Caki2 (cell line): ENCODE measurements around the gene MAD1L1. TPM values are rescaled to one million over a fixed set of nuclear protein-coding genes. Genes with fewer than 3 reads are reported as not detected.
"Not testable (repeated sequence)": the region's sequence is repeated elsewhere in the genome, so short reads cannot be mapped to it uniquely, and the experiment has no call there.

Experiments
- DNase-seq: peaks from one replicate; pipeline ENCODE4 v3.0.0-alpha.2; 2015; ENCODE audit warnings: low read depth
- in situ Hi-C: cut with HindIII; loops from 2 replicates; pipeline ENCODE4 v1.10.0; 2016; ENCODE audit warnings: low sequenced_read_pairs, low pct_unique_long_range_greater_than_20kb, mixed read lengths
- total RNA-seq: library from RNA; depleted of rRNA; stranded (reverse); fragments of >200 nt; shearing (Covaris generic); gene quantifications from 2 replicates; pipeline ENCODE4 v1.2.3, GENCODE V29; 2014; ENCODE audit warnings: low replicate concordance

The MAD1L1 gene
- total RNA-seq, 1 experiment from 2014 or later: 123 TPM

DNA sequence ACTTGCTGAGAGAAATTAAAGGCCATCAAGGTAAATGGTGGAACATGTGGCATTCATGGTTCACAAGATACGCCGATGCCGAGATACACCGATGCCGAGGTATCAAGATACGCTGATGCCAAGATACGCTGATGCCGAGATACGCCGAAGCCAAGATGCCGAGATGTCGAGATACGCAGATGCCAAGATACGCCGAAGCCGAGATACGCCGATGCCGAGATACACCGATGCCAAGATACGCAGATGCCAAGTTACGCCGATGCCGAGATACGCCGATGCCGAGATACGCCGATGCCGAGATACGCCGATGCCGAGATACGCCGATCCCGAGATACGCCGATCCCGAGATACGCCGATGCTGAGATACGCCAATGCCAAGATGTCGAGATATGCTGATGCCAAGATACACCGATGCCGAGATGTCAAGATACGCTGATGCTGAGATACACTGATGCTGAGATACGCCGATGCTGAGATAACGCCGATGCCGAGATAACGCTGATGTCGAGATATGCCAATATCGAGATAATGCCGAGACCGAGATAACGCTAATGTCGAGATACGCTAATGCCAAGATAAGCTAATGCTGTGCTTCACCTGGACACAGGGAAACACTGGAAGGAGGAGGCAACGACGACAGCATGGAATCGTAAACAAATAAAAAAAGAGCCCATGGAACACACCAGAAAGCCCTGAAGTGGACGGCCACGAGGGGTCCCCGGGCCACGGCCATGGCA lies 172.6 kb downstream of the MAD1L1 start:
- no peak for DNase-seq
- in situ Hi-C loops: no loop called here

DNA sequence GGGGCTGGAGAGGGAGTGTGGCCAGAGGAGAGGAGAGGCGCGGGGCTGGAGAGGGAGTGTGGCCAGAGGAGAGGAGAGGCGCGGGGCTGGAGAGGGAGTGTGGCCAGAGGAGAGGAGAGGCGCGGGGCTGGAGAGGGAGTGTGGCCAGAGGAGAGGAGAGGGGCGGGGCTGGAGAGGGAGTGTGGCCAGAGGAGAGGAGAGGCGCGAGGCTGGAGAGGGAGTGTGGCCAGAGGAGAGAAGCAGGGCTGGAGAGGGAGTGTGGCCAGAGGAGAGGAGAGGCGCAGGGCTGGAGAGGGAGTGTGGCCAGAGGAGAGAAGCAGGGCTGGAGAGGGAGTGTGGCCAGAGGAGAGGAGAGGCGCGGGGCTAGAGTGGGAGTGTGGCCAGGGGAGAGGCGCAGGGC lies 174.5 kb downstream of the MAD1L1 start:
- DNase-seq: not testable (repeated sequence)

DNA sequence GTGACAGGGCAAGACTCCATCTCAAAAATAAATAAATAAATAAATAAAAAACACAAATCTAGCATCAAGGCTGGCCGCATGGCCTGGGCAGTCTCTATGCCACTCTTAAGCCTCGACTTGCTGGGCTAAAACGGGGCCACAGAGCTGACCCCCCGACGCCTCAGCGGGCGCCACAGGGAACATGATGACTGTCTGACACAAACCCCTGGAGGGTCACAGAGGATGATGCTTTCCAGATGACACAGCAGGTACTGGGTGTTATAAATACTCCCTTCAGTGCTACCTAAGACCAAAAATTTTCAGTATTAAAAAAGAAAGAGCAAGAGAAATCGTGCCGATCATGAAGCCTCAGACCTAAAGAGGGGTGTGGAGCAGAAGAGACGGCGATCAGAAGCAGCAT lies 176.8 kb downstream of the MAD1L1 start:
- no peak for DNase-seq
- in situ Hi-C loops: no loop called here

More for the DNA sequence above, 174.5 kb downstream of the MAD1L1 start:
- in situ Hi-C loops: not testable (repeated sequence)

DNA sequence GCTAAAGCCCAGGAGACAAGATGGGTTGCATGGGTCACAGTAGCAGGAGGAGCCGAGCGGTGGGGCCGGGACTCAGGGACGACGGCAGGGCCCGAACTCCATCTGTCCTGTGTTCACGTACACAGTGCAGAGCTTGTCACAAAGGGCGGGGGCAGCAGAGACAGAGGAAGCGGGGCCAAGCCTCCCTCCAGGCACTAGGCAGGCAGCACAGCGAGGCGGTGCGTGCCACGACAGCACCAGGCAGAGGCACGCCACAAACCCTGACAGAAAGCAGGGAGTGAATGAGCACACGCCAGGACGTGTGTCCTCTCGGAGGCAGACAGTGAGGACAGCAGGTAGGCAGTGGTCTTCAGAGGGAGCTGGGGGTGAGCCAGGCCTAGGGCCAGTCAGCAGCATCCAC lies 177.8 kb downstream of the MAD1L1 start:
- DNase-seq: no peak
- in situ Hi-C loops: no loop called here

DNA sequence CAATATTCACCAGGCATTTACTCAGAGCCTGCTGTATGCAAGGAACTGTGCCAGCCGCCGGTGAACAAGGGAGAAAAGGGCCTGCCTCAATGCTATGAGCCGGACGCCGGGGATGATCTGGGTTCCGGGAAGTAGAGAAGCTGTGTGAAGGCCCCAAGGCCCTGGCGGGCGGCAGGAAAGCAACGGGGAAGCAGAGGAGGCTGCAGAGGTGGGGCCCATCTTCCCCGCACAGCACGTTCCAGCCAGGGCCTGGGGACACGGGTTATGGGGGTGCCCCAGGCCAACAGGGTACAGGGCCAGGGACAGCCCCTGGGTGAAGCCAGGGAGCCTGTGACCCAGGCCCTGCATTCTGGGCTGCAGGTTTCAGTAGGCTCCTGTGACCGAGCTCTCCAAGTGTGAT lies 179.3 kb downstream of the MAD1L1 start:
- in situ Hi-C loops: no loop called here
- DNase-seq: no peak

DNA sequence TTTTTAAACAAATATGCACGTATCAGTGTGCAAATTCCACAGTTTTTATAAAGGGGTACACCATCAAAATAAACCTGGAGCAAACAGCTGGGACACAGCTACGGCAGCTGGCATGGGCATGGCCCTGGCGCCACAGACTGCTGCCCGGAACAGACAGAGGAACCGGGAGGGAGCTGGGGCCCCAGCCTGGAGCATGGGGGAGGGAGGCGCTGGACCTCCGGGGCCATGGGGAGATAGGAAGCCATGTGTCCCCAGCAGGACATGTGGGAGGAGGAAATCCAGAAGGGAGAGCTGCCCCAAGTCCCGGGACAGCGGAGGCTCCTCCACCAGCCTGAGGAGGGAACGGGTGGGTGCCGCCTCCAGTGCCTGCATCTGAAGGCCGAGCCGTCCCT lies 180.1 kb downstream of the MAD1L1 start:
- in situ Hi-C loops: no loop called here
- DNase-seq: no peak

DNA sequence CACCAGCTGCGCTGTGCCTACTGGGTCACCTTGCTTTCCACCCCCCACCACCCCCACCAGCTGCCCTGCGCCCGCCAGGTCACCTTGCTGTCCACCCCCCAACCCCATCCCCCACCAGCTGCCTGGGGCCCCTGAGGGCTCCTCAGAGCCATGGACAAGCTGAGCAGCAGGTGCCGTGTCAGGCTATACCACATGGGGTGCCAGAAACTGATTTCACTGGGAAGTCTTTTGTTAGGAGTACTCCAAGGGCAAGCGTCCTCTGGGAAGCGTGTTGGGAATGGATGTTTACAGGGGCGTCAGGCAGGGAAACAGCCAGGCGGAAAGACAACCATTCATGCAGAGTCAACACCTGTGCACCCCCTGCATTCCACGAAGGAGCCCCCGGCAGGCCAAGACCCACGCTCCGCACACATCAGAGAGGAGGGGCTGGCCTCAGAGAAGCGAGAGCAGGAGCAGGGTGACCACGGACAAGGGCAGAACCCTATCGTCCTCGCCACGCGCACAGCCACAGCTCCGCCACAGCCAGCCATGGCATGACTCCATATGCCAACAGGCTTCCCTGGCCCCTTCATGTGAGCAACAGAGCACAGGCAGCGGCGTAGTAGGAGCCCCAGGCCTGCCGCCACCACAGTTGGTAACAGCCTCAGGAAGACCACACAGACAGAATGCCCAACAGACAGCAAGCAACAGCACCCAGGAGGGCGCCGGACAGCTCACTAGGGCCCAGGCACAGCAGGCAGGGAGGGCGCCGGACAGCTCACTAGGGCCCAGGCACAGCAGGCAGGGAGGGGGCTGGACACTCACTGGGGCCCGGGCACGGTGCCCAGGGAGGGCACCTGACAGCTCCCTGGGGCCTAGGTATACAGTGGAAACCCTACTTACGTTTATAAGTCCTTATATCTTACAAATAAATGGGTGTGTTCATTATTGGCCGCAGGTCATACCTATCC lies 180.8 kb downstream of the MAD1L1 start:
- in situ Hi-C loops: no loop called here
- no peak for DNase-seq

DNA sequence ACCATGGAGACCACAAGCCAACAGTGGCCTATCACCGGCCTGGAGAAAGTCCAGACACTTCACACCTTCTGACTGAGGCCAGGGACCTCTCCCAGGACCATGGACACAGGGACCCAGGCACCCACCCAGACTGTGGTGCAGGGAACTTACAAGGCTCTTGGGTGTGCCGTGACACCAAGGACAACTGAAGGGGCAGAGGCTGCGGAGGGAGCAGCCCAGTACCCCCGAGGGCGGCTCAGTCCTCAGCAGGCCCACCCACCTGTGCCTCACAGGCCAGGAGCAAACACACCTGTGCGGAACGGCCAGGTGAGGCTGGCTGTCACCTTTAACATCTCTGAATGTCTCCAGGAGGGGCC lies 182.3 kb downstream of the MAD1L1 start:
- in situ Hi-C loops: no loop called here

DNA sequence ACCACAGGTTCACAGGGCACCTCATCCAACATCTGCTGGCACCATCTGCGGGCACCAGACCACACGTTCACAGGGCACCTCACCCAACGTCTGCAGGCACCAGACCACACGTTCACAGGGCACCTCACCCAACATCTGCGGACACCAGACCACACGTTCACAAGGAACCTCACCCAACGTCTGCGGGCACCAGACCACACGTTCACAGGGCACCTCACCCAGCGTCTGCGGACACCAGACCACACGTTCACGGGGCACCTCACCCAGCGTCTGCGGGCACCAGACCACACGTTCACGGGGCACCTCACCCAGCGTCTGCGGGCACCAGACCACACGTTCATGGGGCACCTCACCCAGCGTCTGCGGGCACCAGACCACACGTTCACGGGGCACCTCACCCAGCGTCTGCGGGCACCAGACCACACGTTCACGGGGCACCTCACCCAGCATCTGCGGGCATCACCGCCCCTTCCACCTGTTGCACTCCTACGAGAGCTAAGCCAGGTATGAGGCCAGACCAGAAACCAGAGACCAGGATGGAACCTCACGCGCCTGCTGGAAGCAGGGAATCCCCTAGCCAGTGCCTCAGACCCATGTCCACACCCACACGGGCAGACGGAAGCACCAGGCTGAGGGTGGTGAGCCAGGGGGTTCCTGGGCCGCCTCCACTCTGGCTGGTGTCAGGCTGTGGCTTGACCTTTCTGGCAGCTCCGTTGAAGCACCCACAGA lies 182.8 kb downstream of the MAD1L1 start:
- in situ Hi-C loops: no loop called here
- no peak for DNase-seq

More for the DNA sequence above, 182.3 kb downstream of the MAD1L1 start:
- no peak for DNase-seq

DNA sequence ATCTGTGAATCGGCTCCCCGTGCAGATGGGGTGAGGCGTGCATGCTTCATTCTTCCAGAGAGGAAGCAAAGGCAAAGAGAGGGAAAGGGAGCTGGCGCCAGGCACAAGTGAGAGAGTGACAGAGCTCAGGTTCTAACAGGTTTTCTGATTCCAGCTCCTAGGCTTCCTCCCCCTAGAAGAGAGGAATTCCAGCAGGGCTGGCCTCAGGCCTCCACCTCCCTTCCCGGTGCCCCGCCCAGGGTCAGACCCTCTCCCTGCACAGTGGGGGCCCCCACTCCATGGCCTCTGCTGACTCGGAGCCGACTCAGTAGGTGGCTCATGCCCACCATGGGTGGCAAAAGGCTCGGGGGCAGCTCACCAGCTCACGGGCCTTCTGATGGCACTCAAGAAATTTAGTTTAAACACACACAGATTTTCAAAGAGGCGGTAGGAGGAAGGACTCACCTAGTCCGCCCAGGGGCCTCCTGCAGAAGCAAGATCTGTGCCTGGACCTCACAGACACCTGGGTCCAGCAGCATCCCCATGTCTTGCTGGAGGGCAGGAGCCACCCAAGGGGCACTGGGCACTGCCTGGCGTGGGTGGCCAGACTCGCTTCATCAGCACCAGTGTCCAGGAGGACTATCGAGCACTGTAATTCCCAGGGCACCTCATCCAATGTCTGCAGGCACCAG lies 183.5 kb downstream of the MAD1L1 start:
- in situ Hi-C loops: no loop called here
- no peak for DNase-seq

DNA sequence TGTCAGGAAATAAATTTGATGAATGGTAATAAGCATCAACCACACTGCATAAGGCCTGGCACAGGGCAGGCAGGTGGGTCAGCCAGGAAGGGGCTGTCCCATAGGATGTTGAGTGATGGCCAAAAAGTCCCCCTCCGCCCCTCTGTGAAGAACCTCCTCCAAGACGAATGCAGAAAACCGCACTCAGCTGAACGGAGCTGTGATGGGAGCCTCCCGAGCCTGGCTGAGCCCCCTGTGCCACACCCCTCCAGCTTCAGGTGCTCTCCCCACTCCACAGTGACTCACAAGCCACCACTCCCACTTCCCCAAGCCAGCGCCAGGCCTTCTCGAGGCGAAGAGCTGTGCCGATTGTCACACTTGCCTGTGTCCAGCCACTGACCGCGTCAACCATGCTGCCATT lies 184.2 kb downstream of the MAD1L1 start:
- DNase-seq: no peak
- in situ Hi-C loops: no loop called here

DNA sequence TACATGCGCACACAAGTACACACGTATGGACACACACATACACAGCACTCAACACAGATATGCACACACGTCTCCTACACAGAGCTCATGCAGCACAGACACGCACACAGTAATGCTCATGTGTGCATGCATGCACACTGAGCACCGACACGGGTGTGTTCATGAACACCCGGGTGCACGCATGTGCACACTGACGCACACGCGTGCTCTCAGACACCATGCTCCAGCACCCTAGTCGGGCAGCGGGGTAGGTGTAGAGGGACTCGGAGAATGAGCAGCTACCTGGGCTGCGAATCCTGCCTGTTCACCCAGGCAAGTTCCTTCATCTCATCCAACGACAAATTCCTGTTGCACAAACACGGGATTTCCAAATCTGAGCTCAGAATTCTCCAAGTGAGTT lies 184.7 kb downstream of the MAD1L1 start:
- in situ Hi-C loops: no loop called here
- no peak for DNase-seq

DNA sequence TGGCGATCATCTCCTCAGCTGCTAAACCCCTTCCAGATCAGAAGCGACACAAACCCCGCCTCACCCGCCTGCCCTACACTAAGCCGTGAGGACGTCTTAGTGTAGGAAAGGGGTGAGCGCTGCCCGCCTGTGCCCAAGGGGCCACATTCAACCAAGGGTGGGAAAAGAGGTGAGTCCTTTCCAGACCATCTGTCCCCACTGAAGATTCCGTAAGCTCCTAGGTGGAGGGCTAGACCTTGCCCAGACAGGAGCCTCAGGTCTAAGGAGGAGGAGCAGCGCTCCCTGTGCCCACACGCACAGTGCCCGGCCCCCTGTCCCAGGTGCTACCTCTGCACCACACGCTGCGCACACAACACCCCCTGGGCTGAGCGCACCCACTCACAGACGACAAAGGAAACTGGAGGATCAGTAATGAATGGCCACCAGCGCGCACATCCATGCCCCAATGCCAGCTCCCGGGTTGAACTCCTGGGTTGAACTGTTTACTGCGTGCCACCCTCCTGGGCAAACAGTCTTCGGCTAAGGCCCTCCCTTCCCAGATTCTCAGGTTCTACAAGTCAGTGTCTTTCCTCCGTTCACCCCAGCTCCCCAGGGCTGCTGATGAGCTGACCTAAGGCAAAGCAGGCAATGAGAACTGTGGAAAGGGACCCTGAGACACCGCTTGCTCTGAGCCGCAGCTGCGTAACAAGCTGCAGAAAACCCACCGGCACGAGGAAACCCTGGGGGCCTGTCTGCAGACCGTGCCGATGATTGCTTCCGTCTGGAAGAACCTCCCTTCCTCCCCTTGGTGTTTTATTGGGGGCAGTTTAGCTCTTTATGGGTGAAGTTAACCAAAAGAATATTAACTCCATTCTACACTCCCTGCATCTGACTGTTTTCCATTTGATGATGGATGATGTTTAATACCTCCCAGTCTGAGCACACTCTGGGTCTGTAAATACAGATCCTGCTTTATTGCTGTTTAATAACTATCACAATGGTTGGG lies 185.9 kb downstream of the MAD1L1 start:
- in situ Hi-C loops: no loop called here
- no peak for DNase-seq

DNA sequence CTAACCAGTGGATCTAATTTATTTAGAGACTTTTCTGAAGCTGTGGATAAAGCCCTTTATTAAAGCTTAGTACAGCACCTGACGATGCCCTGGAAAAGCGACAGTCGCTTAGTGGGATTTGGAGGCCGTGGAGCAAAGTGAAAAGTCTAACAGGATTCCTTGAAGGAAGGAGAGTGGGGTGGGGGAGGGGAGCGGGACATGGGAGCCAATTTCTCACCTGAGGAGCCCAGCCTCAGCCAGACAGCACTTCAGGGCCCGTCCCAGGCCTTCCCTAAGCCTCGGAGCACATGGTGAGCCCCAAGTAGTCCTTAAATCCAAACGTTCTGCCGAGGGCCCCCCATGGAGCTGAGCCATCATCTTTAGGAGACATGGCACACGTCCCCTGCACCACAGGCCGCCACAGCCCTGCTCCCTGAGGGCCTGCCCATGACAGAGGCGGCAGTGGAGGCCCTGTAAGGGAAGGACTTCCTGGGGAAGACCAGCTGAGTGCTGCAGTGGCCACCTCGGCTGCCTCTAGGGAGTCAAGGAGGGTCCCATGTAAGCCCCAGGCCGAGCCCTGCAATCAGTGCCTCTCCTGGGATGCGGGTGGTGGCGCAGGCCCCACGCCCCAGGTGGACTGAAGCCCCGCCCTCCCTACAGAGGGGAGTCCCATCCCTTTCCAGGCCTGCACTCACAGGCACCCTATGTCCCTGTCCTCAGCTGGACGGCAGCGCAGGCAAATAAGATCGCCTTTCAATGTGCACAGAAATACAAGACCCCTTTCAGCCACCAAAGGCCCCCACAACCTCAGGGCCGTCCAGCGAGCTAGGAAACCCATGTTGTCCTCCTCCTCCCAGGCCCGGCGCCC lies 187.0 kb downstream of the MAD1L1 start:
- in situ Hi-C loops: no loop called here

DNA sequence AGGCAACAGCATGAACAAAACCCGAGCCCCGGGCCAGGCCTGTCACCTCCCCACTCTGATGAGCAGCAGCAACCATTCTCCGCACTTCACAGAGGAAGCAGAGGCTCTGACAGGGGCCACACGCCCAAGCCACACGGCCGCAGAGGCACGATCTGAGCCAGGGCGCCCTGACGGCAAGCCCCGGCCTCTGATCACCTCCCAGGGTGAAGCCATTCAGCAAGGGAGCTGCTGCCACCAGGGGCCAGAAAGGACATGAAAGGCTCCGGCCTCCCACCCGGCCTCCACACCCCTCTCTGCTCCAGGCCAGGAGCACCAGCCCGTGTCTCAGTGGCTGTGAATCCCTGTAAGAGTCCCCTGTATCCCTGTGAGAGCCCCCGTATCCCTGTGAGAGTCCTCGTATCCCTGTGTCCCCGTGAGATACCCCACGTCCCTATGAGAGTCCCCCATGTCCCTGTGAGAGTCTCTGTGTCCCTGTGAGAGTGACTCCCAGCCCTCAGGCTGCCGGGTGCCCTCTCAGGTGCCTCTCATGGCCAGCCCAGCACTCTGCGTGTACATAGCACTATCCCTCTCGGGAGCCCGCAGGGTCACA lies 187.8 kb downstream of the MAD1L1 start:
- no peak for DNase-seq
- in situ Hi-C loops: no loop called here

More for the DNA sequence above, 187.0 kb downstream of the MAD1L1 start:
- DNase-seq: no peak

DNA sequence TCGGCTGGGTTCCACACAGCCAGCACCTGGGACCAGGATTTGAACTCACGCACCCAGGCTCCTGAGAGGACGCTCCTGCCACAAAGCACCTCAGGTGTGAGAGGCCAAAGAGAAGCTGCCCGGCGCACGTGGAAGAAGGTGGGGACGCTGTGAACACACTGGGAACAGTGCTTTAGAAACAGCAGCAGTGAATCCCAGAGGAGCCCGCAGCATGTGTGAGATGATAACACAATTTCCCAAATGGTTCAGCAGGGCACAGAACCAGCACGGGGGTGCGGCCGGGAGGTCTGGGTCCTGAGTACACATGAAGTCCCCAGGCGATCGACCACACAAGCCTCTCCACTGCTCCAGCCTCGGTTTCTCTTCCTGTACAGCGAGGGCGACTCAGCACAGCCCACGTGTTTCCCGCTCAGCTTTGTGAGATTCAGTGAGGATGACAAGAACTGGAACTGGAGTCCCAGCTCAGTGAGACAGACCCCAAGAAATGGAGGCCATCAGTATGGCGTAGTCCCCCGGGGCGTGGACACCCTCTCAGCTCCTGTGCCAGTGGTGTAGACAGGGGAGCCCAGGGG lies 188.3 kb downstream of the MAD1L1 start:
- in situ Hi-C loops: no loop called here
- no peak for DNase-seq
